Fibroblast of lung (primary cell): Measurements from ENCODE around the gene ANKS4B.

ENCODE experiments used
- EZH2 ChIP-seq: IDR thresholded peaks from 2 replicates; pipeline ENCODE4 v1.5.1; 2012; ENCODE audit warnings: low read length, control low read depth, mild to moderate bottlenecking; ENCODE audit errors: missing control alignments
- TF ChIP-seq, protein P1 (sequence below), 2 donors: IDR thresholded peaks in 1 of 2; conservative IDR thresholded peaks in 1 of 2; 1 replicate in 1 of 2; 2 replicates in 1 of 2; pipeline ENCODE4 v1.5.1; 2011 to 2012; ENCODE audit warnings: low read length in 2 of 2, control low read depth in 1 of 2, inconsistent platforms in 1 of 2, low read depth in 1 of 2, mild to moderate bottlenecking in 1 of 2

DNA sequence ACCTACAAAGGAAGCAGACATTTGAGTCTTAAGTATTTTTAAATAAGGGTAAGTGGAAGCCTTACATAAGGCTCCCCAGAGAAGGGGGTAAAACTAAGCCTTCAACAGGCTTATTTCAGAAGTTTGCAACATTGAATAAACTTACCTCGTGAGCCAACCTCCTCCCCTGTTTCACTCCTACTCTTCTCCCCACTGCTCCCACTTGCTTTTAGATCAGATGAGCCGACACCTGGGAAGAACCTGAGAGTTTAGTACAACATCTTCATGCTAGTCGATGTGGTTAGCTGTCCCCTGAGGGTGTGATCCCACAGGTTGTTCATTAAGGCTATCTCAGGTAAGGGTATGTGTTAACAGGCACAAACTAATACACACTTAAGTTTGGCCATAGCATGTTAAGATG is 35.9 kb upstream of the ANKS4B start:
- no peak for TF ChIP-seq EZH2
- TF ChIP-seq, protein P1, sequence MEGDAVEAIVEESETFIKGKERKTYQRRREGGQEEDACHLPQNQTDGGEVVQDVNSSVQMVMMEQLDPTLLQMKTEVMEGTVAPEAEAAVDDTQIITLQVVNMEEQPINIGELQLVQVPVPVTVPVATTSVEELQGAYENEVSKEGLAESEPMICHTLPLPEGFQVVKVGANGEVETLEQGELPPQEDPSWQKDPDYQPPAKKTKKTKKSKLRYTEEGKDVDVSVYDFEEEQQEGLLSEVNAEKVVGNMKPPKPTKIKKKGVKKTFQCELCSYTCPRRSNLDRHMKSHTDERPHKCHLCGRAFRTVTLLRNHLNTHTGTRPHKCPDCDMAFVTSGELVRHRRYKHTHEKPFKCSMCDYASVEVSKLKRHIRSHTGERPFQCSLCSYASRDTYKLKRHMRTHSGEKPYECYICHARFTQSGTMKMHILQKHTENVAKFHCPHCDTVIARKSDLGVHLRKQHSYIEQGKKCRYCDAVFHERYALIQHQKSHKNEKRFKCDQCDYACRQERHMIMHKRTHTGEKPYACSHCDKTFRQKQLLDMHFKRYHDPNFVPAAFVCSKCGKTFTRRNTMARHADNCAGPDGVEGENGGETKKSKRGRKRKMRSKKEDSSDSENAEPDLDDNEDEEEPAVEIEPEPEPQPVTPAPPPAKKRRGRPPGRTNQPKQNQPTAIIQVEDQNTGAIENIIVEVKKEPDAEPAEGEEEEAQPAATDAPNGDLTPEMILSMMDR (conservative IDR thresholded peaks at IDR 0.05 in 1 of 2, IDR thresholded peaks at IDR 0.05 in 1 of 2; ENCODE audit: low read depth in 1 of 2, low read length in 2 of 2), result no peak
